Panc1 (cell line): ENCODE results near the gene GLG1. TPM values are rescaled to one million over a fixed set of nuclear protein-coding genes. Genes with fewer than 3 reads are reported as not detected.

Source experiments
- ATAC-seq: fragments of 200-7000 bp; cut with Tn5 transposase; 2 replicates; pipeline ENCODE4 v1.9.1; 2020; ENCODE audit warnings: mild to moderate bottlenecking, moderate library complexity
- BruUV-seq: library from RNA; stranded (reverse); fragments of 400-500 nt; replicated peaks from 2 replicates; lab custom pipeline; 2021; lab: Mats Ljungman, UMichigan
- CTCF ChIA-PET: fragments of 300-600 bp; sonication (Branson Sonifier 250); formaldehyde crosslinking; loops from one replicate; lab custom pipeline; 2022; ENCODE audit warnings: antibody characterized with exemption; lab: Charles Lee
- POLR2A ChIA-PET: fragments of 300-600 bp; sonication (Branson Sonifier 250); formaldehyde crosslinking; loops from one replicate; lab custom pipeline; 2022; ENCODE audit warnings: antibody characterized with exemption; lab: Charles Lee
- DNase-seq: peaks from one replicate; pipeline ENCODE4 v3.0.0-alpha.2; 2010; ENCODE audit warnings: low read depth, low spot score
- H3K27ac ChIP-seq: 2 replicates; pipeline ENCODE4 v1.5.1; 2011; ENCODE audit warnings: mild to moderate bottlenecking, low read length, inconsistent platforms
- H3K27me3 ChIP-seq: fragments of 200-500 bp; sonication (Bioruptor generic); 2 replicates; pipeline ENCODE4 v1.6.0; 2014; ENCODE audit warnings: low read length, inconsistent platforms; ENCODE audit not compliant: control insufficient read depth, insufficient read depth
- H3K36me3 ChIP-seq: fragments of 200-500 bp; sonication (Bioruptor generic); 2 replicates; pipeline ENCODE4 v1.5.1; 2014; ENCODE audit warnings: inconsistent platforms, mild to moderate bottlenecking, low read length, moderate library complexity; ENCODE audit not compliant: control insufficient read depth, insufficient read depth
- H3K4me1 ChIP-seq: 2 replicates; pipeline ENCODE4 v1.5.1; 2011; ENCODE audit warnings: inconsistent platforms, mild to moderate bottlenecking, low read length, moderate library complexity; ENCODE audit not compliant: control insufficient read depth, insufficient read depth
- H3K4me3 ChIP-seq, 2 experiments: 2 replicates each; pipeline ENCODE4 v1.5.1; 2011 to 2012; ENCODE audit warnings: low read depth in 2 of 2, low read length in 2 of 2, mild to moderate bottlenecking in 2 of 2, inconsistent platforms in 1 of 2, moderate library complexity in 1 of 2
- H3K9me3 ChIP-seq: fragments of 200-500 bp; sonication (Bioruptor generic); 2 replicates; pipeline ENCODE4 v1.5.1; 2014; ENCODE audit warnings: low read depth, mild to moderate bottlenecking, inconsistent platforms, low read length, moderate library complexity; ENCODE audit not compliant: control insufficient read depth, insufficient read depth
- CTCF ChIP-seq: fragments of 450-650 bp; IDR thresholded peaks from 2 replicates; pipeline ENCODE4 v1.5.1; 2017; ENCODE audit warnings: mild to moderate bottlenecking
- POLR2AphosphoS5 ChIP-seq: IDR thresholded peaks from 2 replicates; pipeline ENCODE4 v1.6.1; 2012; ENCODE audit warnings: mild to moderate bottlenecking, low read depth, low read length, moderate library complexity
- SIN3A ChIP-seq: IDR thresholded peaks from 2 replicates; pipeline ENCODE4 v1.6.1; 2012; ENCODE audit warnings: low read depth, mild to moderate bottlenecking, low read length, moderate library complexity, borderline replicate concordance; ENCODE audit not compliant: insufficient read depth
- TCF7L2 ChIP-seq: IDR thresholded peaks from 2 replicates; pipeline ENCODE4 v1.6.1; 2011; ENCODE audit warnings: mild to moderate bottlenecking, low read depth, low read length, inconsistent platforms
- in situ Hi-C: cut with HindIII; loops from 2 replicates; pipeline ENCODE4 v1.10.0; 2016; ENCODE audit warnings: low sequenced_read_pairs, low pct_unique_long_range_greater_than_20kb
- intact Hi-C: fragments of 100-400 bp; cut with micrococcal nuclease; formaldehyde crosslinking; loops from one replicate; pipeline ENCODE4 v1.10.0; 2022; ENCODE audit not compliant: unreplicated experiment
- total RNA-seq: library from RNA; stranded (reverse); gene quantifications from one replicate; pipeline ENCODE4 v1.2.1, GENCODE V29; 2021; ENCODE audit not compliant: unreplicated experiment
- TF ChIP-seq, protein P1 (sequence below), 2 experiments: IDR thresholded peaks; 2 replicates each; pipeline ENCODE4 v1.6.1; 2011 to 2012; ENCODE audit warnings: low read depth in 2 of 2, control low read depth in 1 of 2, low read length in 1 of 2, mild to moderate bottlenecking in 1 of 2, moderate library complexity in 1 of 2; ENCODE audit not compliant: insufficient read depth in 1 of 2

Gene GLG1
- total RNA-seq, 1 experiment from 2014 or later: 75.9 TPM

- Histone ChIP-seq H3K27me3 (no peaks in the 10 kb centered on the region), H3K36me3 (no peaks in the 10 kb centered on the region), H3K9me3 (no peaks in the 10 kb centered on the region), H3K4me3 (no peak overlapping the region), H3K27ac (no peak overlapping the region), H3K4me1 (peaks cover 4% of the 10 kb centered on the region; the same call in 1 of the 2 replicates)
- POLR2A ChIA-PET: no interaction called here
- TF ChIP-seq, protein P1, sequence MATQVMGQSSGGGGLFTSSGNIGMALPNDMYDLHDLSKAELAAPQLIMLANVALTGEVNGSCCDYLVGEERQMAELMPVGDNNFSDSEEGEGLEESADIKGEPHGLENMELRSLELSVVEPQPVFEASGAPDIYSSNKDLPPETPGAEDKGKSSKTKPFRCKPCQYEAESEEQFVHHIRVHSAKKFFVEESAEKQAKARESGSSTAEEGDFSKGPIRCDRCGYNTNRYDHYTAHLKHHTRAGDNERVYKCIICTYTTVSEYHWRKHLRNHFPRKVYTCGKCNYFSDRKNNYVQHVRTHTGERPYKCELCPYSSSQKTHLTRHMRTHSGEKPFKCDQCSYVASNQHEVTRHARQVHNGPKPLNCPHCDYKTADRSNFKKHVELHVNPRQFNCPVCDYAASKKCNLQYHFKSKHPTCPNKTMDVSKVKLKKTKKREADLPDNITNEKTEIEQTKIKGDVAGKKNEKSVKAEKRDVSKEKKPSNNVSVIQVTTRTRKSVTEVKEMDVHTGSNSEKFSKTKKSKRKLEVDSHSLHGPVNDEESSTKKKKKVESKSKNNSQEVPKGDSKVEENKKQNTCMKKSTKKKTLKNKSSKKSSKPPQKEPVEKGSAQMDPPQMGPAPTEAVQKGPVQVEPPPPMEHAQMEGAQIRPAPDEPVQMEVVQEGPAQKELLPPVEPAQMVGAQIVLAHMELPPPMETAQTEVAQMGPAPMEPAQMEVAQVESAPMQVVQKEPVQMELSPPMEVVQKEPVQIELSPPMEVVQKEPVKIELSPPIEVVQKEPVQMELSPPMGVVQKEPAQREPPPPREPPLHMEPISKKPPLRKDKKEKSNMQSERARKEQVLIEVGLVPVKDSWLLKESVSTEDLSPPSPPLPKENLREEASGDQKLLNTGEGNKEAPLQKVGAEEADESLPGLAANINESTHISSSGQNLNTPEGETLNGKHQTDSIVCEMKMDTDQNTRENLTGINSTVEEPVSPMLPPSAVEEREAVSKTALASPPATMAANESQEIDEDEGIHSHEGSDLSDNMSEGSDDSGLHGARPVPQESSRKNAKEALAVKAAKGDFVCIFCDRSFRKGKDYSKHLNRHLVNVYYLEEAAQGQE (IDR thresholded peaks at IDR 0.05; ENCODE audit: insufficient read depth in 1 of 2, low read depth in 2 of 2, low read length in 1 of 2): no peak
- TF ChIP-seq POLR2AphosphoS5: no peak
- in situ Hi-C loops: no loop called here
- CTCF ChIA-PET: no interaction called here
- intact Hi-C loops: no loop called here
- no TSS peak for BruUV-seq
- DNase-seq (no peak), ATAC-seq (no peak)
Observed at GRCh38 chr16:74565378-74565777, 41.5 kb downstream of the GLG1 start.

DNA sequence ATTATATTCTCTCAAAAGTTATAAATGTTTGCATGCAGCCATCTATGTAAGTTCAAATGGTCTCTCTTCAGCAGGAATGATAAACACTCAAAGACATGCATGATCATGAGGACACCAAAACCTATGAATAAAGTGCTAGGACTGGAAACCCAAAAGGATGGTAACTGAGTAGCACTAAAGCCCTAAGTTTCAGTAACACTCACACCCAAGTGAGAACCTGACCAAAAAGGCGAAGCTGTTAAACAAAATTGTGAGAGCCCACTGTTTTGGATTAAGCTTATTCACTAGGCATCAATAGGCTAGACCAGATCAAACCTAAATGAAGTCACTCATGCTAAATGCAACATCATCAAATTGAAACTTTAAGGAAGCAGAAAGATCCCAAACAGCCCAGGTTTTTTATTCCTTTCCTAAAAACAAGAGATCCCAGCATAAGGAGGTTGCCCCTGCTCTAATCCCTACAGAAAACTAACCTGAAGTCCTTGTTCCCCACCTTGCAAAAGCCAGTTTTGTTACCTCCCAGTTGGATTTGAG, 42.4 kb downstream of the GLG1 start:
- H3K27ac ChIP-seq: no peak overlapping the region
- H3K9me3 ChIP-seq: no peaks in the 10 kb centered on the region
- no TSS peak for BruUV-seq
- in situ Hi-C loops: no loop called here
- DNase-seq: no peak
- no peaks in the 10 kb centered on the region for H3K36me3 ChIP-seq
- no peak for TF ChIP-seq SIN3A
- TF ChIP-seq CTCF: no peak
- TF ChIP-seq TCF7L2: no peak
- TF ChIP-seq, protein P1 (IDR thresholded peaks at IDR 0.05; ENCODE audit: insufficient read depth in 1 of 2, low read depth in 2 of 2, low read length in 1 of 2): no peak
- TF ChIP-seq POLR2AphosphoS5: no peak
- intact Hi-C loops: no loop called here
- POLR2A ChIA-PET: no interaction called here
- CTCF ChIA-PET: interaction anchor here (0.6 kb wide), 1 partner anchor 86 kb away, joined by 5 read pairs; no protein-coding TSS in a partner anchor
- no peak overlapping the region for H3K4me3 ChIP-seq
- ATAC-seq: no peak
- H3K4me1 ChIP-seq: peaks cover 4% of the 10 kb centered on the region; the same call in 1 of the 2 replicates
- no peaks in the 10 kb centered on the region for H3K27me3 ChIP-seq
